GM19025 (cell line): ENCODE measurements around the gene SLC16A4.
"Not testable (repeated sequence)": the region's sequence is repeated elsewhere in the genome, so short reads cannot be mapped to it uniquely, and the experiment has no call there.

ENCODE experiments used
- ATAC-seq: cut with Tn5 transposase; IDR thresholded peaks from one replicate; pipeline ENCODE4 v1.9.1; 2021; ENCODE audit warnings: mild to moderate bottlenecking, low read depth, moderate library complexity; ENCODE audit not compliant: unreplicated experiment

SLC16A4 gene

GRCh38 chr1:110390692-110391245 is at the start of gene SLC16A4:
Gene SLC16A4, minus strand, starts transcription at chr1:110391026. Its CDS starts 1,703 bp downstream, at chr1:110389323.
- no peak for ATAC-seq

- not testable (repeated sequence) for ATAC-seq
Measured at GRCh38 chr1:110439873-110440272, 49.0 kb upstream of the SLC16A4 start.

GRCh38 chr1:110438893-110439292 is 48.1 kb upstream of the SLC16A4 start:
- ATAC-seq = no peak

- not testable (repeated sequence) for ATAC-seq
Measured at GRCh38 chr1:110437645-110438299, 46.9 kb upstream of the SLC16A4 start.

- ATAC-seq = no peak
Measured at GRCh38 chr1:110436635-110437034, 45.8 kb upstream of the SLC16A4 start.

GRCh38 chr1:110434946-110435345 is 44.1 kb upstream of the SLC16A4 start:
- ATAC-seq = no peak

- no peak for ATAC-seq
Measured at GRCh38 chr1:110433803-110434202, 43.0 kb upstream of the SLC16A4 start.

- ATAC-seq = no peak
Measured at GRCh38 chr1:110433213-110433612, 42.4 kb upstream of the SLC16A4 start.

GRCh38 chr1:110430901-110431300 is 40.1 kb upstream of the SLC16A4 start:
- ATAC-seq = no peak

- ATAC-seq = no peak
Measured at GRCh38 chr1:110430366-110430765, 39.5 kb upstream of the SLC16A4 start.

GRCh38 chr1:110428946-110429345 is 38.1 kb upstream of the SLC16A4 start:
- no peak for ATAC-seq

- no peak for ATAC-seq
Measured at GRCh38 chr1:110426854-110427253, 36.0 kb upstream of the SLC16A4 start.

- ATAC-seq = no peak
Measured at GRCh38 chr1:110425612-110426152, 34.9 kb upstream of the SLC16A4 start.

GRCh38 chr1:110424699-110425611 is 34.1 kb upstream of the SLC16A4 start:
- ATAC-seq = no peak

- no peak for ATAC-seq
Measured at GRCh38 chr1:110420874-110421793, 30.3 kb upstream of the SLC16A4 start.

- ATAC-seq = no peak
Measured at GRCh38 chr1:110420023-110420662, 29.3 kb upstream of the SLC16A4 start.

GRCh38 chr1:110418729-110419128 is 27.9 kb upstream of the SLC16A4 start:
- ATAC-seq = no peak

- not testable (repeated sequence) for ATAC-seq
Measured at GRCh38 chr1:110413045-110413444, 22.2 kb upstream of the SLC16A4 start.

GRCh38 chr1:110412576-110412975 is 21.8 kb upstream of the SLC16A4 start:
- ATAC-seq = no peak
